Amniotic stem cell (primary cell): ENCODE measurements around the gene MRM3.
"Not testable (repeated sequence)": the region's sequence is repeated elsewhere in the genome, so short reads cannot be mapped to it uniquely, and the experiment has no call there.

Experiments used
- DNase-seq: peaks from one replicate; lab custom pipeline; 2025; lab: John Stamatoyannopoulos, UW

The MRM3 gene

GRCh38 chr17:796609-797008 lies 14.5 kb downstream of the MRM3 start:
- no peak for DNase-seq

GRCh38 chr17:797236-797840 lies 15.2 kb downstream of the MRM3 start:
- no peak for DNase-seq

- no peak for DNase-seq
Measured at GRCh38 chr17:798246-798645, 16.1 kb downstream of the MRM3 start.

GRCh38 chr17:799261-799660 lies 17.1 kb downstream of the MRM3 start:
- DNase-seq, result no peak

- DNase-seq, result no peak
Measured at GRCh38 chr17:800446-801242, 18.5 kb downstream of the MRM3 start.

- no peak for DNase-seq
Measured at GRCh38 chr17:801660-802059, 19.5 kb downstream of the MRM3 start.

- DNase-seq, result no peak
Measured at GRCh38 chr17:802481-802880, 20.3 kb downstream of the MRM3 start.

- DNase-seq, result no peak
Measured at GRCh38 chr17:802901-803881, 21.0 kb downstream of the MRM3 start.

GRCh38 chr17:804541-805435 lies 22.6 kb downstream of the MRM3 start:
- no peak for DNase-seq

GRCh38 chr17:805886-806285 lies 23.7 kb downstream of the MRM3 start:
- not testable (repeated sequence) for DNase-seq

GRCh38 chr17:806346-806745 lies 24.2 kb downstream of the MRM3 start:
- no peak for DNase-seq

- no peak for DNase-seq
Measured at GRCh38 chr17:806781-807522, 24.8 kb downstream of the MRM3 start.

GRCh38 chr17:807523-808294 lies 25.6 kb downstream of the MRM3 start:
- DNase-seq, result no peak

GRCh38 chr17:811051-811784 lies 29.1 kb downstream of the MRM3 start:
- DNase-seq, result no peak

GRCh38 chr17:812638-813204 lies 30.6 kb downstream of the MRM3 start:
- DNase-seq, result no peak

- no peak for DNase-seq
Measured at GRCh38 chr17:814371-814770, 32.2 kb downstream of the MRM3 start.

- no peak for DNase-seq
Measured at GRCh38 chr17:819251-819650, 37.1 kb downstream of the MRM3 start.

- no peak for DNase-seq
Measured at GRCh38 chr17:823501-823902, 41.3 kb downstream of the MRM3 start.

- DNase-seq, result no peak
Measured at GRCh38 chr17:824378-824777, 42.2 kb downstream of the MRM3 start.
